Measurements from ENCODE around the gene MAGI3. TPM values are rescaled to one million over a fixed set of nuclear protein-coding genes. Genes with fewer than 3 reads are reported as not detected.
"Not testable (repeated sequence)": the region's sequence is repeated elsewhere in the genome, so short reads cannot be mapped to it uniquely, and the experiment has no call there.

Gene MAGI3
- total RNA-seq, 2 donors from 2014 or later = 1.5 to 3.5 TPM

DNA sequence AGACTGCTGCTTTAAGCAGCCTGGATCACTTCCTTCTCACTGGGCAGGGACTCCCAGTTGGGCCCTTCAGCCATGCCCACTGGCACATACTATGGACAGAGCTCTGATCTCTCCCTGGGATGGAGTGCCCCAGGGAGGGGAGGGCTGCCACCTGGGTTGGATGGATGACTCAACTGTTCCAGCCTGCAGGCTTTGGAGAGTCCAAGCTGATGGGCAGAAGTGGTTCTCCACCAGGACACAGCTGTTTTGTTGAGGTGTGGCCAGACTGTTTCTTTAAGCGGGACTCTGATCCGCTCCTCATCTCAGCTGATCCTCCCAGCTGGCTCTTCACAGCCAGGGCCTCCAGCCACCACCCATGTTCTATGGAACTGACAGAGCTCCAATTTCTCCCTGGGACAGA, 166.9 kb downstream of the MAGI3 start:
- Mint-ChIP-seq H3K27ac (no peak overlapping the region), H3K36me3 (peaks cover 22% of the 10 kb centered on the region), H3K4me1 (ENCODE audit: low read depth in 2 of 2) (no peaks in the 10 kb centered on the region), H3K27me3 (peaks cover 10 to 33% of the 10 kb centered on the region in 2 donors), H3K4me3 (no peak overlapping the region), H3K9me3 (peaks cover 19% of the 10 kb centered on the region)
- ATAC-seq = no peak
- DNase-seq (ENCODE audit: low spot score) = no peak

DNA sequence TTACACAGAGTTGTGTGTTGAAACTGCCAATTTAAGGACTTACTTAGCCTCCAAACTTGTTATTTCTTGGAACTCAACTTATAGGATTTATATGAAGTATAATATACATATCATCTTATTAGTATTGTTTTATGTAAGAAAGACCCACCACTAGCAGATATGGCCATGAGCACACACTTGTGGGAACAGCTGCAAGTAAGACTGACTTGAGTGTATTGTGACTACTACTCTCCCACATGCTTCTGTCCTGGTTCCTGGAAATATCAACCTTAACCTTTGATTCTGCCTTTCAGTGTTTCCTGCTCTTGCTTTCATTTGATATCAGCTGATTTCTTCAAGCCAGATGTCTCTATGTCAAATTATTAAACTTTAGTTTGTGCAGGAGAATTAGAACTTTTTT, 175.3 kb downstream of the MAGI3 start:
- Mint-ChIP-seq H3K4me1 (ENCODE audit: low read depth in 2 of 2) (no peaks in the 10 kb centered on the region), H3K4me3 (no peak overlapping the region), H3K27ac (no peak overlapping the region), H3K36me3 (peaks cover 18% of the 10 kb centered on the region), H3K27me3 (peaks cover 1 to 3% of the 10 kb centered on the region in 2 donors), H3K9me3 (peaks cover 11% of the 10 kb centered on the region)
- ATAC-seq = no peak
- DNase-seq (ENCODE audit: low spot score) = no peak

DNA sequence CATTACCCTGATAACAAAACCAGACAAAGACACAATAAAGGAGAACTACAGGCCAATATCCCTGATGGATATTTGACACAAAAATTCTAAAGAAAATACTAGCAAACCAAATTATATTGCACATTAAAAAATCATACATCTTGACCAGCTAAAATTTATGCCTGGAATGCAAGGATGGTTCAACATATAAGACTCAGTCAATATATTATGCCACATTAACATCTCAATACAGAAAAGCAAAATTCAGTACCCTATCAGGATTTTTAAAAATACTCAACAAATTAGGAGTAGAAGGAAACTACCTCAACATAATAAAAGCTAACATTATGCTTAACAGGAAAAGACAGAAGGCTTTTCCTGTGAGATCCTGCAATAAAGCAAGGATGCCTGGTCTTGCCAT, 177.1 kb downstream of the MAGI3 start:
- ATAC-seq (no peak), DNase-seq (ENCODE audit: low spot score) (no peak)
- Mint-ChIP-seq H3K27ac (no peak overlapping the region), H3K9me3 (peaks cover 10% of the 10 kb centered on the region), H3K27me3 (peaks cover 3 to 8% of the 10 kb centered on the region in 2 donors), H3K36me3 (peaks cover 17% of the 10 kb centered on the region), H3K4me1 (ENCODE audit: low read depth in 2 of 2) (no peaks in the 10 kb centered on the region), H3K4me3 (no peak overlapping the region)

DNA sequence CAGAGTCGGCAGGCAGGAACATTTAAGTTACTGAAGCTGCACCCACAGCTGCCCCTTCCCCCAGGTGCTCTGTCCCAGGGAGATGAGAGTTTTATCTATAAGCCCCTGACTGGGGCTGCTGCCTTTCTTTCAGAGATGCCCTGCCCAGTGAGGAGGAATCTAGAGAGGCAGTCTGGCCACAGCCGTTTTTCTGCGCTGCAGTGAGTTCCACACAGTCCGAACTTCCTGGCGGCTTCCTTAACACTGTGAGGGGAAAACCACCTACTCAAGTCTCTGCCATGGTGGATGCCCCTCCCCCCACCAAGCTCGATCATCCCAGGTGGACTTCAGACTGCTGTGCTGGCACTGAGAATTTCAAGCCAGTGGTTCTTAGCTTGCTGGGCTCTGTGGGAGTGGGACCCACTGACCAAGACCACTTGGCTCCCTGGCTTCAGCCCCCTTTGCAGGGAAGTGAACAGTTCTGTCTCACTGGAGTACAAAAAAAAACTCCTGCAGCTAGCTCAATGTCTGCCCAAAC, 185.5 kb downstream of the MAGI3 start:
- ATAC-seq; H3K27ac Mint-ChIP-seq; H3K4me1 Mint-ChIP-seq (ENCODE audit: low read depth in 2 of 2); DNase-seq (ENCODE audit: low spot score); H3K4me3 Mint-ChIP-seq: not testable (repeated sequence)
- Mint-ChIP-seq H3K36me3 (peaks cover 12% of the 10 kb centered on the region), H3K9me3 (peaks cover 11% of the 10 kb centered on the region), H3K27me3 (peaks cover 14 to 35% of the 10 kb centered on the region in 2 donors)

DNA sequence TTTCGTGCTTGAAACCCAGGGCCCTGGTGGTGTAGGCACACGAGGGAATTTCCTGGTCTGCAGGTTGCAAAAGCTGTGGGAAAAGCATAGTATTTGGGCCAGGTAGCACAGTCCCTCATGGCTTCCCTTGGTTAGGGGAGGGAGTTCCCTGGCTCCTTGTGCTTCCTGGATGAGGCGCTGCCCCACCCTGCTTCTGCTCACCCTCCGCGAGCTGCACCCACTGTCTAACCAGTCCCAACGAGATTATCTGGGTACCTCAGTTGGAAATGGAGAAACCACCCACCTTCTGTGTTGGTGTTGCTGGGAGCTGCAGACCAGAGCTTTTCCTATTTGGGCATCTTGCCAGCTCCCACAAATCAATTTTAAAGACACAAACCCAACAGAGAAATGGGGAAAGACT, 186.0 kb downstream of the MAGI3 start:
- Mint-ChIP-seq H3K4me1 (ENCODE audit: low read depth in 2 of 2) (no peaks in the 10 kb centered on the region), H3K9me3 (peaks cover 11% of the 10 kb centered on the region), H3K27ac (no peak overlapping the region), H3K4me3 (no peak overlapping the region), H3K36me3 (peaks cover 12% of the 10 kb centered on the region), H3K27me3 (peaks cover 14 to 35% of the 10 kb centered on the region in 2 donors)
- DNase-seq (ENCODE audit: low spot score) = no peak
- no peak for ATAC-seq

DNA sequence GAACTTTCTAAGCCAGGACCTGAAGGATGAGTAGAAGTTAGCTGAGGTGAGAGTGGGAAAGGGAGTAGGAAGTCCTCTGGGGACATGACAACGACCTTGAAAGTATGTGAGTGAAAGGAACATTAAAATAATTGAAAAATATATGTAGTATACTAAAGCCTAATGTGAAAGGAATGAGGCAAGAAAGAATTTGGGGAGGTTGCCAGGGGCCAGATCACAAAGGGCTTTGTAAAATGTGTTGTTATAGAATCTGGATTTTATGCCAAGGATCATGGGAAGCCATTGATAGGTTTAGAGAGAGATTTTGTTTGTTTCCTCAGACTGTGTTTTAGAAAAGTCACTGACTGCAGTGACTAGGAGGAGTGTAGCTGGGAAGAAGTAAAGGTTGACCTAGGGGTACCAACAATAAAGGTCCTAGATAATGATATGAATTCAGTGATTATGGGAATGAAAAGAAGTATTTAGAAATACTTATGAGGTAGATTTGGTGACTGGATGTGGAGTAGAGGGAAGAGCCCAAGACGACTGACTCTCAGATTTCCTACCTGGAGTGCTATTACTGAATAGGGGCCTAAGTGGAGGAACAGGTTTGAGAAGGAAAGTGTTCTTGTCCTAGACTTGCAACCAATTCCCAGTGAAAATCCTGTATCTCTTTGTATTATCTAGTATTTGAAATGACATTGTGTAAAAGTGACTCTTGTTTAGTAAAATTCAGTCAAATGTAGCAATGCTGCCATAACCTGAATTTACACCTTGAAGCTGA, 189.1 kb downstream of the MAGI3 start:
- Mint-ChIP-seq H3K36me3 (no peaks in the 10 kb centered on the region), H3K4me3 (no peak overlapping the region), H3K27ac (no peak overlapping the region), H3K9me3 (peaks cover 3% of the 10 kb centered on the region), H3K27me3 (peaks cover 9 to 13% of the 10 kb centered on the region in 2 donors), H3K4me1 (ENCODE audit: low read depth in 2 of 2) (no peaks in the 10 kb centered on the region)
- ATAC-seq = no peak
- DNase-seq (ENCODE audit: low spot score) = no peak

DNA sequence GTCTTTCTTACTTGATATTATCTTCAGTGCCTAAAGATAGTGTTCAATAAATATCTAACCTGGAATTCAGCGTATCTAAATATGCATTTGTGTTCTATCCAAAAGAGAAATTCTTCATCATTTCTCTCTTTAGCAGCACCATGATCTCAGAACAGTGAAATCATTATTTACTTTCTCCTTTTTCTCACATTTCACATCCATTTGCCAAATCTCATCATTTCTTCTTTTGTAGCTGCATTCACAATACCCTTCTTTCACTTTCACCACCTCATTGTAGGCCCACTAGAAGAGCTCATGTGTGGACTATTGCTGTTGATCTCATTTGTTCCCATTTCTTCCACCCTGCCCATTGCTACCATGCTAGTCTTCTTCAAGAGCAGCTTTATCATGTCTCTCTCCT, 191.0 kb downstream of the MAGI3 start:
- Mint-ChIP-seq H3K9me3 (peaks cover 3% of the 10 kb centered on the region), H3K27ac (no peak overlapping the region), H3K27me3 (peaks cover 6% of the 10 kb centered on the region in 2 donors), H3K4me3 (no peak overlapping the region), H3K36me3 (no peaks in the 10 kb centered on the region), H3K4me1 (ENCODE audit: low read depth in 2 of 2) (no peaks in the 10 kb centered on the region)
- no peak for DNase-seq (ENCODE audit: low spot score)
- no peak for ATAC-seq

DNA sequence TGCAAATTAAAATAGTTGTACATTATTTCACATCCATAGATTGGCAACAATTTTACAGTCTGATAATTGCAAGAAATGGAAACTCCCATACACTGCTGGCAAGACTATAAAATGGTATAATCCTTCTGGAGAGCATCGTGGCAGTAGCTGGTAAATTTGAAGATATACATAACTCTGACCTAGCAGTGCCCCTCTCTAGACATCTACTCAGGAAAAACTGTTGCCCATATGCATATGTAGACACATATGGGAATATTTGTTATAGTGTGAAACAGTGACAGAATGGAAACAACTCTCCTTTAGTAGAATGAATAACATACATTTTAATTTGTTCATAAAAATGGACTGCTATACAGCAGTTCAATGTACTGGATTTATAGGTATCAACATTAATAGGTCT, 191.8 kb downstream of the MAGI3 start:
- H3K27ac Mint-ChIP-seq = no peak overlapping the region
- H3K9me3 Mint-ChIP-seq = peaks cover 2% of the 10 kb centered on the region
- peaks cover 3 to 4% of the 10 kb centered on the region in 2 donors for H3K27me3 Mint-ChIP-seq
- no peaks in the 10 kb centered on the region for H3K4me1 Mint-ChIP-seq (ENCODE audit: low read depth in 2 of 2)
- no peak for DNase-seq (ENCODE audit: low spot score)
- ATAC-seq = no peak
- H3K36me3 Mint-ChIP-seq = no peaks in the 10 kb centered on the region
- H3K4me3 Mint-ChIP-seq = no peak overlapping the region

DNA sequence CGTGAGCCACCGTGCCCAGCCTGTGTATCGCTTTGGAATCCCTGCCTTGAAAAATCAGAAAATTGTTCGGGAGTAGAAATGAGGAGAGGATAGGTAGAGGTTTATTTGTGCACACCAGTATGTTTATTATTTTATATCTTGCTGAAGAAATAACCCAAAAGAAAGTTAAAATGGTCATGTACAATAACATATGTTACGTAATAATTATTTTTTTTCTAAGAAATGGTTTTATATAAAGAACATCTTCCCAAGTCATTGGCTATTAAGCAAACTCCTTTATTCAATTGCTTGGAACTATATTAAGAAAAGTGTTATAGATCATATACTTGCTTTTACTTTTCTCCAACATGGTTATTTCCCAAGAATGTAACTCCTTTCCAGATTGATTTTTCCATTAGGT, 197.2 kb downstream of the MAGI3 start:
- H3K27me3 Mint-ChIP-seq = no peaks in the 10 kb centered on the region
- ATAC-seq = no peak
- H3K9me3 Mint-ChIP-seq = no peaks in the 10 kb centered on the region
- no peak overlapping the region for H3K4me3 Mint-ChIP-seq
- H3K27ac Mint-ChIP-seq = no peak overlapping the region
- no peaks in the 10 kb centered on the region for H3K4me1 Mint-ChIP-seq (ENCODE audit: low read depth in 2 of 2)
- no peak for DNase-seq (ENCODE audit: low spot score)
- no peaks in the 10 kb centered on the region for H3K36me3 Mint-ChIP-seq

DNA sequence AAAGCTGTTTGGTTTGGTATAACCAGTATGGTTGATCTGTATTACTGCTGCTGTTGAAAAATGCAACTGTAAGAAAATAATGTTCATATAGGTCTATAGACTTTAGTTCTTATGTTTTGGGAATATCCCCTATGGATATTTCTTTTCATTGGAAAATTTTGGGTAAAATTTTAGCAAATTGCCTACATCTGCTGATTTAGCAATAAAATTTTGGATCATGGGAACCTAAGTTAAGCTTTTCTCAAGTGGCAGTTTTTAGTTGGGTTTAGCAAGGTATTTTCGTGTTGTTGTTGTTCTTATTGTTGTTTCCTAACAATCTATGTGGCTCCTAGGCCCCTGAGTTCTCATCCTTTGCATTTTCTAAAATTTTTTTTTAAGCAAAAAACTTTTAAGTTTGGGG, 201.9 kb downstream of the MAGI3 start:
- Mint-ChIP-seq H3K27me3 (no peaks in the 10 kb centered on the region), H3K27ac (no peak overlapping the region), H3K9me3 (peaks cover 3% of the 10 kb centered on the region), H3K4me1 (ENCODE audit: low read depth in 2 of 2) (no peaks in the 10 kb centered on the region), H3K4me3 (no peak overlapping the region), H3K36me3 (peaks cover 11% of the 10 kb centered on the region)
- ATAC-seq (no peak), DNase-seq (ENCODE audit: low spot score) (no peak)

DNA sequence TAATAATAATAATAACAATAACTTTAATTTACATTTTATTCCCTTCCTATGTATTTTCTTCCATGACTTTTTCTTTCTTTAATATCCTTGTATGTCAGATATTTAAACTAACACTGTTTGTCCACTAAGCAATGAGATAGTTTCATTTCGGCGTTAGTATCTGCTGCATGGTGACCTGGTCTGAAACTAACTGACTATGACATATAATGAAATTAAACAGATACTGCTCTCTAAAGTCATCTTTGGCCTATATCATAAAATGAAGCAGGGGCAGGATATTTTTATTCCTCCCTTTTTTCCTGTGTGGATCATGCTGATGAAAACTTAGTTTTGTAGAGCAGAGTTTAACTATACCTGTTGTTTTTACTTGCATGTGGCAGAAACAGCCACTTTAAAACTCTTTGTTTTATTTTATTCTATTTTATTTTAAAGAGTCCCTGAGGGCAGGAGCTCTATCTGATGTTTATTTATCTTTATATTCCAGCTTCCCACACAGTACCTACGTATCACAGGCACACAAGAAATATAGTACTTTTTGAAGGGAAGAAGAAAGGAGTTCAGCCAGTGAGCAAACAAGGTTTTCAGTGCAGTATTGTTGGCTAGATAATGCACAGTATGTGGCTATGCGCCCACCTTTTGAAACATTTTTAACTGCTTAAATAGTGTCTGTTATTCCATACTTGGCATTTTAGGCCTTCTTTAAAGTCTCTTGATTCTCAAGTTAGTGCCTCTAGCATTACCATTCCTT, 203.4 kb downstream of the MAGI3 start:
- H3K27me3 Mint-ChIP-seq = no peaks in the 10 kb centered on the region
- H3K9me3 Mint-ChIP-seq = peaks cover 7% of the 10 kb centered on the region
- no peak for DNase-seq (ENCODE audit: low spot score)
- H3K4me3 Mint-ChIP-seq = no peak overlapping the region
- no peak overlapping the region for H3K27ac Mint-ChIP-seq
- ATAC-seq = no peak
- H3K36me3 Mint-ChIP-seq = peaks cover 23% of the 10 kb centered on the region
- H3K4me1 Mint-ChIP-seq (ENCODE audit: low read depth in 2 of 2) = no peaks in the 10 kb centered on the region

DNA sequence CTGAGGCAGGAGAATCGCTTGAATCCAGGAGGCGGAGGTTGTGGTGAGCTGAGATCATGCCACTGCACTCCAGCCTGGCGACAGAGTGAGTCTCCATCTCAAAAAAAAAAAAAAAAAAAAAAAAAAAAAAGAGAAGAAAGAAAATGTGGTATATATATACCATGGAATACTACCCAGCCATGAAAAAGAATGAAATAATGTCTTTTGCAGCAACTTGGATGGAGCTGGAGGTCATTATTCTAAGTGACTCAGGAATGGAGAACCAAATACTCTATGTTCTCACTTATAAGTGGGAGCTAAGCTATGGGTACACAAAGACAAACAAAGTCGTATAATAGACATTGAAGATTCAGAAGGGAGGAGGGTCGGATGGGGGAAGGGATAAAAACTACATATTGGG, 214.2 kb downstream of the MAGI3 start:
- not testable (repeated sequence) for DNase-seq (ENCODE audit: low spot score); ATAC-seq; H3K27ac Mint-ChIP-seq; H3K9me3 Mint-ChIP-seq; H3K4me3 Mint-ChIP-seq
- Mint-ChIP-seq H3K36me3 (peaks cover 16% of the 10 kb centered on the region), H3K4me1 (ENCODE audit: low read depth in 2 of 2) (peaks cover 4 to 16% of the 10 kb centered on the region in 2 donors), H3K27me3 (peaks cover 2 to 17% of the 10 kb centered on the region in 2 donors)

DNA sequence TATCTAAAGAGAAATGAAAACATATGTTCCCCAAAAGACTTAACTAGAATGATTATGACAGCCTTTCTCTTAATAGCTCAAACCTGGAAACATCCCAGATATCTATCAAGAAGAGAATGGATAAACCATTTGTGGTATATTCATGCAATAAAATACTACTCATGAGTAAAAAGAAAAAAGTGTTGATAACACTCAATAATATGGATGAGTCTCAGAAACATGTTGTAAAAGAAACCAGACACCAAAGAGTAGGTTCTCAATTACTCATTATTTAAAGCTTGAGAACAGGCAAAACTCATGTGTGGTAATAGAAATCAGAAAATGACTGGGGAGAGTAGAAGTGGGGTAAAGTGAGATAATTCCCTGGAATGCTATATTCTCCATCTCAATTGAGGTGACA, 214.8 kb downstream of the MAGI3 start:
- ATAC-seq (no peak), DNase-seq (ENCODE audit: low spot score) (no peak)
- H3K27me3 Mint-ChIP-seq = peaks cover 5 to 21% of the 10 kb centered on the region in 2 donors
- H3K4me1 Mint-ChIP-seq (ENCODE audit: low read depth in 2 of 2) = peaks cover 4 to 16% of the 10 kb centered on the region in 2 donors
- no peak overlapping the region for H3K4me3 Mint-ChIP-seq
- peaks cover 16% of the 10 kb centered on the region for H3K36me3 Mint-ChIP-seq
- peaks cover 9% of the 10 kb centered on the region for H3K9me3 Mint-ChIP-seq
- H3K27ac Mint-ChIP-seq = no peak overlapping the region

DNA sequence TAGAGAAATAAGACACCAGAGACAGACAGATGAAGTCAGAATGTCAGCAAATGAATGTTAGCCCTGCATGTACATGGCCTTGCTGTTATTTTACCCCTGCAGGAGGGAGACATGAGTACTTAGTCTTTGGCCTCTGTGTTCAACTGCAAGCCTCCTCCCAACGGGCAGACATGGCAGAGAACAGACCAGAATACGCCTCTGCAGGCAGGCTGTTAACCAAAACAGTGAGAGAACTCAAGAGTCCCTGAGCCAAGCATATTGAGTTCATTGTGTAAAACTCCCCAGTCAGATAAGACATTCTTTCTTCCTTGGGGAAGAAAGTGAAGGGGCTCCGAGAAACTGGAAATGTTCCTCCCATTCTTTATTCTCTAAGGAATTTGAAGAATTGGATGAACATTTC, 218.1 kb downstream of the MAGI3 start:
- peaks cover 12 to 30% of the 10 kb centered on the region in 2 donors for H3K27me3 Mint-ChIP-seq
- ATAC-seq = no peak
- peaks cover 5% of the 10 kb centered on the region for H3K36me3 Mint-ChIP-seq
- peaks cover 0 to 2% of the 10 kb centered on the region in 2 donors for H3K4me1 Mint-ChIP-seq (ENCODE audit: low read depth in 2 of 2)
- DNase-seq (ENCODE audit: low spot score) = no peak
- H3K27ac Mint-ChIP-seq = no peak overlapping the region
- H3K4me3 Mint-ChIP-seq = no peak overlapping the region
- H3K9me3 Mint-ChIP-seq = peaks cover 2% of the 10 kb centered on the region

Measured in natural killer cell treated with Interleukin-12 subunit alpha and Interleukin-12 subunit beta and Interleukin-15 and Interleukin-18, amount 100 ng/mL, for 72 hours (primary cell).